ENCODE measurements around the gene LYAR. TPM values are rescaled to one million over a fixed set of nuclear protein-coding genes. Genes with fewer than 3 reads are reported as not detected.

The LYAR gene
- total RNA-seq, 1 experiment from 2014 or later = 24.3 TPM

- no peak for TF ChIP-seq CTCF (IDR thresholded peaks at IDR 0.05)
- TF ChIP-seq POLR2AphosphoS5 (IDR thresholded peaks at IDR 0.05; ENCODE audit: low read depth, low read length) = no peak
- no peak for TF ChIP-seq REST (IDR thresholded peaks at IDR 0.05; ENCODE audit: insufficient read depth in 1 of 2, low read depth in 2 of 2, low read length in 1 of 2)
- TF ChIP-seq SIN3A (IDR thresholded peaks at IDR 0.05; ENCODE audit: borderline replicate concordance, insufficient read depth, low read depth, low read length) = no peak
- no peak for TF ChIP-seq TCF7L2 (IDR thresholded peaks at IDR 0.05; ENCODE audit: low read depth, low read length)
- BruUV-seq (replicated peaks) = no TSS peak
- no peak for ATAC-seq
- CTCF ChIA-PET = no interaction called here
- POLR2A ChIA-PET = no interaction called here
- H3K4me3 ChIP-seq (ENCODE audit: low read depth in 2 of 2, low read length in 2 of 2) = no peak within 1 kb of the TSS
- H3K36me3 ChIP-seq (ENCODE audit: control insufficient read depth, insufficient read depth, low read length) = no peaks in the 10 kb centered on the region
- intact Hi-C loops (cut with micrococcal nuclease; ENCODE audit: unreplicated experiment) = no loop called here
- H3K9me3 ChIP-seq (ENCODE audit: control insufficient read depth, insufficient read depth, low read depth, low read length) = no peaks in the 10 kb centered on the region
- H3K27me3 ChIP-seq (ENCODE audit: control insufficient read depth, insufficient read depth, low read length) = no peaks in the 10 kb centered on the region
- in situ Hi-C loops (cut with HindIII; ENCODE audit: low pct_unique_long_range_greater_than_20kb, low sequenced_read_pairs) = no loop called here
- no peak for DNase-seq (ENCODE audit: low read depth, low spot score)
- H3K4me1 ChIP-seq (ENCODE audit: control insufficient read depth, insufficient read depth, low read length) = no peaks in the 10 kb centered on the region
- H3K27ac ChIP-seq (ENCODE audit: low read length) = no peak within 1 kb of the TSS
Observed at GRCh38 chr4:4226606-4227438, 63.1 kb downstream of the LYAR start, which contains the start of gene OTOP1. Gene OTOP1 (minus strand): TSS chr4:4226929. CDS start chr4:4226864, 65 bp downstream.

GRCh38 chr4:4225915-4226605 lies 63.9 kb downstream of the LYAR start:
- no peaks in the 10 kb centered on the region for H3K4me1 ChIP-seq (ENCODE audit: control insufficient read depth, insufficient read depth, low read length)
- BruUV-seq (replicated peaks) = no TSS peak
- ATAC-seq = no peak
- no peaks in the 10 kb centered on the region for H3K27me3 ChIP-seq (ENCODE audit: control insufficient read depth, insufficient read depth, low read length)
- CTCF ChIA-PET = no interaction called here
- in situ Hi-C loops (cut with HindIII; ENCODE audit: low pct_unique_long_range_greater_than_20kb, low sequenced_read_pairs) = no loop called here
- no peak overlapping the region for H3K27ac ChIP-seq (ENCODE audit: low read length)
- DNase-seq (ENCODE audit: low read depth, low spot score) = no peak
- intact Hi-C loops (cut with micrococcal nuclease; ENCODE audit: unreplicated experiment) = no loop called here
- POLR2A ChIA-PET = no interaction called here
- H3K4me3 ChIP-seq (ENCODE audit: low read depth in 2 of 2, low read length in 2 of 2) = no peak overlapping the region
- no peak for TF ChIP-seq TCF7L2 (IDR thresholded peaks at IDR 0.05; ENCODE audit: low read depth, low read length)
- no peak for TF ChIP-seq CTCF (IDR thresholded peaks at IDR 0.05)
- no peak for TF ChIP-seq SIN3A (IDR thresholded peaks at IDR 0.05; ENCODE audit: borderline replicate concordance, insufficient read depth, low read depth, low read length)
- no peak for TF ChIP-seq REST (IDR thresholded peaks at IDR 0.05; ENCODE audit: insufficient read depth in 1 of 2, low read depth in 2 of 2, low read length in 1 of 2)
- no peak for TF ChIP-seq POLR2AphosphoS5 (IDR thresholded peaks at IDR 0.05; ENCODE audit: low read depth, low read length)
- no peaks in the 10 kb centered on the region for H3K36me3 ChIP-seq (ENCODE audit: control insufficient read depth, insufficient read depth, low read length)
- H3K9me3 ChIP-seq (ENCODE audit: control insufficient read depth, insufficient read depth, low read depth, low read length) = no peaks in the 10 kb centered on the region
